GM21825 (cell line): ENCODE results near the gene REV1.
"Not testable (repeated sequence)": the region's sequence is repeated elsewhere in the genome, so short reads cannot be mapped to it uniquely, and the experiment has no call there.

Experiments used
- ATAC-seq: cut with Tn5 transposase; IDR thresholded peaks from one replicate; pipeline ENCODE4 v1.9.1; 2021; ENCODE audit warnings: mild to moderate bottlenecking, moderate library complexity; ENCODE audit not compliant: unreplicated experiment

The REV1 gene

GRCh38 chr2:99489761-99490622 is at the start of gene REV1:
Gene REV1 (minus strand): TSS chr2:99490017. CDS start chr2:99464975, 25,042 bp downstream.
- peak; percentile 79 for ATAC-seq

- ATAC-seq, result no peak
These were observed 48.2 kb upstream of the REV1 start for GRCh38 chr2:99537910-99538485.

- no peak for ATAC-seq
These were observed 34.2 kb upstream of the REV1 start for GRCh38 chr2:99524056-99524455.

GRCh38 chr2:99522157-99522556 is 32.3 kb upstream of the REV1 start:
- ATAC-seq, result no peak

- no peak for ATAC-seq
These were observed 31.0 kb upstream of the REV1 start for GRCh38 chr2:99520813-99521212.

- ATAC-seq, result no peak
These were observed 30.4 kb upstream of the REV1 start for GRCh38 chr2:99520195-99520594.

GRCh38 chr2:99514357-99514756 is 24.5 kb upstream of the REV1 start:
- ATAC-seq, result no peak

GRCh38 chr2:99512181-99512591 is 22.4 kb upstream of the REV1 start:
- ATAC-seq, result no peak

GRCh38 chr2:99509387-99509786 is 19.6 kb upstream of the REV1 start:
- ATAC-seq, result no peak

GRCh38 chr2:99507937-99508818 is 18.4 kb upstream of the REV1 start:
- ATAC-seq, result no peak

- no peak for ATAC-seq
These were observed 15.2 kb upstream of the REV1 start for GRCh38 chr2:99504844-99505584.

- ATAC-seq, result not testable (repeated sequence)
These were observed 14.0 kb upstream of the REV1 start for GRCh38 chr2:99503662-99504416.

- no peak for ATAC-seq
These were observed 6.2 kb upstream of the REV1 start for GRCh38 chr2:99496021-99496420.

- ATAC-seq, result no peak
These were observed 5.5 kb upstream of the REV1 start for GRCh38 chr2:99495115-99495860.

GRCh38 chr2:99492721-99493120 is 2.9 kb upstream of the REV1 start:
- no peak for ATAC-seq

GRCh38 chr2:99490623-99491461 is 1.0 kb upstream of the REV1 start:
- ATAC-seq, result no peak

- ATAC-seq, result peak; percentile 29
These were observed 605 bp downstream of the REV1 start for GRCh38 chr2:99489063-99489760.

- no peak for ATAC-seq
These were observed 1.2 kb downstream of the REV1 start for GRCh38 chr2:99488539-99489062.
